ENCODE data around the gene DISC1. TPM values are rescaled to one million over a fixed set of nuclear protein-coding genes. Genes with fewer than 3 reads are reported as not detected.

DISC1 gene
- total RNA-seq, 2 donors from 2014 or later: 2.3 to 7.0 TPM

GRCh38 chr1:231872461-231872910 is 245.9 kb downstream of the DISC1 start:
- Histone ChIP-seq H3K9me3 (no peaks in the 10 kb centered on the region), H3K36me3 (replicated peaks in 1 of 2; ENCODE audit: insufficient read depth in 1 of 2, low read depth in 2 of 2) (no peaks in the 10 kb centered on the region), H3K27ac (no peak overlapping the region), H3K4me1 (no peaks in the 10 kb centered on the region), H3K4me3 (no peak overlapping the region), H3K27me3 (no peaks in the 10 kb centered on the region)
- 81 to 83% methylated on average over 1 of the region's 1 CpG for WGBS, 2 donors
- TF ChIP-seq POLR2A (IDR thresholded peaks at IDR 0.05) (no peak), CTCF (IDR thresholded peaks at IDR 0.05) (no peak)
- ATAC-seq: no peak
- intact Hi-C loops (cut with DNase I): no loop called here
- DNase-seq: no peak

- ATAC-seq (no peak), DNase-seq (no peak)
- 63 to 76% methylated on average over 1 of the region's 1 CpG for WGBS, 2 donors
- no peaks in the 10 kb centered on the region for H3K9me3 ChIP-seq
- H3K4me1 ChIP-seq: no peaks in the 10 kb centered on the region
- H3K4me3 ChIP-seq: no peak overlapping the region
- H3K36me3 ChIP-seq (replicated peaks in 1 of 2; ENCODE audit: insufficient read depth in 1 of 2, low read depth in 2 of 2): no peaks in the 10 kb centered on the region
- no peak overlapping the region for H3K27ac ChIP-seq
- no peaks in the 10 kb centered on the region for H3K27me3 ChIP-seq
- intact Hi-C loops (cut with DNase I): no loop called here
- TF ChIP-seq CTCF (IDR thresholded peaks at IDR 0.05): no peak
- TF ChIP-seq POLR2A (IDR thresholded peaks at IDR 0.05): no peak
Measured at GRCh38 chr1:231878737-231879136, 252.1 kb downstream of the DISC1 start.

- 74 to 76% methylated on average over 1 of the region's 1 CpG for WGBS, 2 donors
- Histone ChIP-seq H3K4me3 (no peak overlapping the region), H3K27me3 (no peaks in the 10 kb centered on the region), H3K36me3 (replicated peaks in 1 of 2; ENCODE audit: insufficient read depth in 1 of 2, low read depth in 2 of 2) (no peaks in the 10 kb centered on the region), H3K9me3 (no peaks in the 10 kb centered on the region), H3K27ac (no peak overlapping the region), H3K4me1 (no peaks in the 10 kb centered on the region)
- DNase-seq (no peak), ATAC-seq (no peak)
- no peak for TF ChIP-seq POLR2A (IDR thresholded peaks at IDR 0.05)
- TF ChIP-seq CTCF (IDR thresholded peaks at IDR 0.05): no peak
- intact Hi-C loops (cut with DNase I): no loop called here
Measured at GRCh38 chr1:231879296-231879695, 252.7 kb downstream of the DISC1 start.

- intact Hi-C loops (cut with DNase I): no loop called here
- Histone ChIP-seq H3K4me1 (no peaks in the 10 kb centered on the region), H3K36me3 (replicated peaks in 1 of 2; ENCODE audit: insufficient read depth in 1 of 2, low read depth in 2 of 2) (no peaks in the 10 kb centered on the region), H3K27me3 (no peaks in the 10 kb centered on the region), H3K27ac (no peak overlapping the region), H3K9me3 (no peaks in the 10 kb centered on the region), H3K4me3 (no peak overlapping the region)
- ATAC-seq (no peak), DNase-seq (no peak)
- WGBS, 2 donors: 68 to 71% methylated on average over 4 of the region's 4 CpGs
- TF ChIP-seq CTCF (IDR thresholded peaks at IDR 0.05) (no peak), POLR2A (IDR thresholded peaks at IDR 0.05) (no peak)
Measured at GRCh38 chr1:231882333-231882732, 255.7 kb downstream of the DISC1 start.

GRCh38 chr1:231882790-231883189 is 256.2 kb downstream of the DISC1 start:
- Histone ChIP-seq H3K9me3 (no peaks in the 10 kb centered on the region), H3K36me3 (replicated peaks in 1 of 2; ENCODE audit: insufficient read depth in 1 of 2, low read depth in 2 of 2) (no peaks in the 10 kb centered on the region), H3K4me3 (no peak overlapping the region), H3K27me3 (no peaks in the 10 kb centered on the region), H3K4me1 (no peaks in the 10 kb centered on the region), H3K27ac (no peak overlapping the region)
- ATAC-seq (no peak), DNase-seq (no peak)
- 85 to 88% methylated on average over 8 of the region's 8 CpGs for WGBS, 2 donors
- intact Hi-C loops (cut with DNase I): no loop called here
- TF ChIP-seq POLR2A (IDR thresholded peaks at IDR 0.05): no peak
- no peak for TF ChIP-seq CTCF (IDR thresholded peaks at IDR 0.05)
